NCI-H1417 (cell line): Measurements from ENCODE around the gene RIN2.
"Not testable (repeated sequence)": the region's sequence is repeated elsewhere in the genome, so short reads cannot be mapped to it uniquely, and the experiment has no call there.

ENCODE experiments used
- DNase-seq, 3 experiments: peaks; one replicate each; lab custom pipeline; 2025; lab: John Stamatoyannopoulos, UW

RIN2 gene

DNA sequence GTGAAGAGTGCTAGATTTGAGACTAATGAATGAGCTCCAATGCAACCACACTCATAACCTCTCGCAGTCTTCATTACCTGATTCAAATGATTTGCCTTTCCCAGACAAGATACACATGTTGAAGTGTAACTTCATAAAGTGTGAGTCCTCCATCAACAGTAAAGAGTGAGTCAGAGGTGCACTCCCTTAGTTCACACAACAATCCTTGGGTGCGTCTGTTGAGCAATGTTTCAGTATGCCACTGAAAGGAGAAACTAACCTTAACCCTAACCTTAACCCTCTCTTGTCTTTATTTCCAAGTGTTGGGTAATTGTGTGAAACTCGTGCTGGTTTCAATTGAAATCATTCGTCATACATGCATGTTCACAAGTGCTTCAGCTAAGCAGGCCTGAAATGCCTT lies 21.0 kb upstream of the RIN2 start:
- no peak for DNase-seq

DNA sequence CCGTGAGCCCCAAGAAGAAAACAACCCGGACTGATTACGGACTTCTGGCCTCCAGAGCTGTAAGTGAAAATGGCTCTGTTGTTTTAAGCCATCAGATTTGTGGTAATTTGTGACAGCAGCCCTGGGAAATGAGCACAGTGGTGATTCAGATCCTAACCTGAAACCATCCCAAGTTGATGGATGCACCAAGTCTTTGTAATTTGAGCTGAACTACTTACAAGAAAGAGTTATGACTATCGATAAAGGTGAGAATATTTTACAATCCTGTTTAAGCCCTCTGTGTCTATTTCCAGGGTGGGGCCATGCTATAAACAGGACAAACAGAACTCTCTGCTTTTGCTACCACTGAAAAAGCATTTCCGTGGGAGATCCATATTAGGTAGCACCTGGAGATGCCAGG lies 19.1 kb upstream of the RIN2 start:
- DNase-seq: no peak

- no peak for DNase-seq
Observed at GRCh38 chr20:19739351-19739750, 18.7 kb upstream of the RIN2 start.

GRCh38 chr20:19740512-19740911 lies 17.5 kb upstream of the RIN2 start:
- no peak for DNase-seq

DNA sequence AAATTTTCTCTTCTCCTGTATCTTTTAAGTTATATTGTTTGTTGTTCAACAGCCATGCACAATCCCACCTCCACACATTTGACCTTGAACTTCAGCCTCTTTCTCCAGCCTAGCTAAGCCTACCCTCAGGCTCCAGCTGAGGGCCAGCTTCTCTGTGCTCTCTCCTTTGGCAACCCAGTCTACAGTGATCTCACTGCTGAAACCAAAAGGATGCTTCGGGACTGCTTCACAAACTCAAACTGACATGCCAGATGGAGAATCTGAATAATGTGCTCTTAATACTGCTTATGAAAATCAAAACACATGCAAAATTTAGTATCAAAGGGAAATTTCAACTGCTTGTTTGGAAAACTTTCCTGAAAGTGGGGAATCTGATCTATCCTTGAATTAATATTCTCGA lies 16.1 kb upstream of the RIN2 start:
- DNase-seq: no peak

GRCh38 chr20:19742974-19743639 lies 15.0 kb upstream of the RIN2 start:
- DNase-seq: no peak

DNA sequence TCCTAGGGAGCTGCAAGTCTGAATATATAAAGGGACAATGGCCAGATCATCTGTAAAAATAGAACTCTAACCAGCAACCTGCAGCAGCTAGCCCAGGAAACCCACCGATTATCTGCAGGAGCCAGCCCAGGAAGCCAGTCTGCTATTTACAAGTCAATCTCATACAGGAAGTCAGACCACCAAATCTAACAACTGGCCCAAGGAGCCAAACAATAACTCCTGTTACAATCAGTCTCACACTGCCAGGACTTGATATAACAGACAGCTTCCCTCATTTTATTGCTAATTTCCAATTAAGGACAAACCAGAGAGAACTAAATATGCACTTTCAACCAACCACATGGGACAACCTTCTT lies 14.4 kb upstream of the RIN2 start:
- no peak for DNase-seq

DNA sequence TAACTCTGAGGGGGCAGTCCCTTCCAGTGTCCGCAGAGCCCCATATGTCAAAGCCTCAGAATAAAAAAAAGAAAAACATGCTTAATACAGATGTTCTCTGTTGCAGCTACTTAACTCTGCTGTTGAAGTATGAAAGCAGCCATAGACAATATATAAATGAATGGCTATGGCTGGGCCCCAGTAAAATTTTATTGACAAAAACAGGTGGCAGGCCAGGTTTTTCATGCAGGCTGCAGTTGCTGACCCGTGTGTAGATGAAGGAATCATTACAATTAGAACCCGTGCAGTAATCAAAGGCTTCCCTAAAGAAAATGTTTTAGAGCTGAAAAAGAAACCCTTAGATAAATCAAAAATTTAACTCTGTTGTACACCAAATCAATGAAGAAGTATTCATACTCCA lies 13.0 kb upstream of the RIN2 start:
- no peak for DNase-seq

DNA sequence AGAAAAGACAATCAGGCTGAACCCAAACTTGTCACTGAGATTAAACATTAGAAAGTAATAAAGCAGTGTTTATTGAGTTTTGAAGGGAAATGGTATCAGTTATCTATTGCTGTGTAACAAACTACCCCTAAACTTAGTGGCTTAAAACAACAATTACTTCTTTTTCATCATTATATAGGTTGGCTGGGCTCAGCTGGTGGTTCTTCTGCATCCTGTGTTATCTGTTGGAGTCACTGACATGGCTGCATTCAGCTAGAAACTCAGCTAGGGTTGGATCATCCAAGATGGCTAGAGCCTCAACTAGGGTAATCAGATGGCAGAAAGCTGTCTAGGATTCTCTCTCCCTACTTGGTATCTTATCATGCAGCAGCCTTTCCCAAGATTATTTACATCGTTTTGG lies 12.5 kb upstream of the RIN2 start:
- DNase-seq: no peak

DNA sequence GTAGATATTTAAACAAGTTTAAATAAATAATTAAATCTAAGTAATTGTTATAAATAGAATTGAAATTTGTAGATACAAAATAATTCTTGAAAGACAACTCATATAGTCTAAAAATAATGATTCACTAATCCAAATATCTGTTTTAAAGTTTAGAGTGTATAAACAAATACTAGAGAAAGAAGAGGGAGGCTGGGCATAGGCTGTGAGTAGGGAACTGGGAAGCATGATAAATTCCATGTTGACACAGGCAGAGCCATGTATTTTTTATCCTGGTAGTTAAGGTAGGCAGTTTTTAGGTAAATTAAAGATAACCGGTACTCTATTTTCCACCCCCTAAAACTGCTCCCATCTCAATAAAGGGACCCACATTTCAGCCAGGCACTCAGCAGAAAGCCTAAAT lies 11.7 kb upstream of the RIN2 start:
- no peak for DNase-seq

DNA sequence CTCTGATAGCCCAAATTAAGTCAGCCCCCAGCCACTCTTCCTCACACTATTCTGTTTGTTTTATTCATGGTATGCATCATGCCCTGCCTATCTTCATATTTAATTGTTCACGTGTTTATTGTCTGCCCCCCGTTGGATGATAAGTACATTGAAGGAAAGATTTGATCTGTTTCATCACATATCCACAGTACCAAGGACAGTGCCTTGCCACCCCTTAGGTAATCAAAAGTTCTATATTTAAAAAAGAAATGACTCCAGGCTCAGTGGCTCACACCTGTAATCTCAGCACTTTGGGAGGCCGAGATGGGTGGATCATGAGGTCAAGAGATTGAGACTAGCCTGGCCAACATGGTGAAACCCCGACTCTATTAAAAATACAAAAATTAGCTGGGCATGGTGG lies 10.2 kb upstream of the RIN2 start:
- no peak for DNase-seq

- DNase-seq: no peak
Observed at GRCh38 chr20:19748681-19749080, 9.4 kb upstream of the RIN2 start.

- no peak for DNase-seq
Observed at GRCh38 chr20:19749618-19750071, 8.4 kb upstream of the RIN2 start.

- no peak for DNase-seq
Observed at GRCh38 chr20:19750101-19750606, 7.9 kb upstream of the RIN2 start.

DNA sequence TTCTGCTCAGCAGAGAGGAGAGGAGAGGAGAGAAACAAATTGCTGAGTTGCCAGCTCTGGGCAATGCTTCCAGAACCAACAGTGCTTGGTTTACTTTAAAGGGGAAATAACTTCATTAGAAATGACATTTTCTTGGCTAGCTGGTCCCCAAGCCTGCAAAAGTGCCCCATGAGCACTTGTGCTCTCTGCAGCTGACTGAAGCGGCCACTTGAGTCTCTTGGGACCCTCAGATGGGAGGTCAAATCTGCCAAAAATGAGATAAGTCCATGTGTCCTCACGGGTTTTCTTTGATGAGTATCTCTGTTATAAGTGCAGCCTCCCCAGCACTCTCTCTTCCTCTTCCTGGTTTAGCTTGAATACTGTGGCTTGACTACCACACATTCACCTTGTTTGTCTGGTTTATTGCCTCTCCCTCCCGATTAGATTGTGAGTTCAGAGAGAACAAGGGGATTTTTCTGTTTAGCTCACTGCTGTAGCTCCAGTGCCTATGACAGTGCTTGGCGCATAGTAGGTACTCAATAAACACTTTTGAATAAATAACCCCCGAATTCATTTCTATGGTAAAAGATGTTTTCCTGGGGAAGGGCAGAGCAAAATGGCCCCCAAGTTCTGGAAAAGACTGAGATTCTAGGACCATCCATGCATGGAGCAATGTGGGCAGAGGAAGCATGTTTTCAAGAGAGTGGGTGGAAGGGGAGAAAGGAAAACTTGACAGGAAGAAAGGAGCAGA lies 7.0 kb upstream of the RIN2 start:
- DNase-seq: no peak

- DNase-seq: not testable (repeated sequence)
Observed at GRCh38 chr20:19754201-19754600, 3.9 kb upstream of the RIN2 start.

GRCh38 chr20:19756761-19757486 lies 1.1 kb upstream of the RIN2 start:
- peak in 2 of 3 experiments; percentile 78 to 84 for DNase-seq

- DNase-seq: peak; percentile 69 to 94 (median 90)
Observed at GRCh38 chr20:19757487-19758132, 448 bp upstream of the RIN2 start.

GRCh38 chr20:19758501-19759331 lies 658 bp downstream of the RIN2 start:
- DNase-seq: peak in 2 of 3 experiments; percentile 62 to 66

- no peak for DNase-seq
Observed at GRCh38 chr20:19760371-19760721, 2.3 kb downstream of the RIN2 start.

GRCh38 chr20:19761326-19761725 lies 3.3 kb downstream of the RIN2 start:
- DNase-seq: no peak

DNA sequence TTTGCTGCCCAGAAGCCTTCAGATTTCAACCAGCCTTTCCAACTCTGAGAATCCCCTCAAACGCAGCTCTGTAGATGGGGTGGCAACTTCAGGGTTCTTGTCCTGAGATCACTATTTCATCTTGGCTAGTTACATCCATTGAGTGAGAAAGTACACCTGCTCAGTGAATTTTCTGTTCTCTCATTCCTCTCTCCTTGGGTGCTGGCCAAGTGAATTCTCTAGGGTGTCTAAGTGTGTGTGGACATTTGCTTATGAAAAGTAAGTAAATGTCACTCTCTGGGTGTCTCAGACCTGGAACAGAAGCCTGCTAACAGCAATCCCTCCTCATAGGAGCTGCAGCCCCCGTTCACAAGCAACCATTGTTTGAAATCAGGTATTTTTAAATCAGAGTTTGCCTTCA lies 3.8 kb downstream of the RIN2 start:
- no peak for DNase-seq
